GM20000 (cell line): ENCODE results near the gene PROCR.
A peak's percentile ranks its signal among the peaks of the same experiment; 100 is the strongest.

Source experiments
- DNase-seq: peaks from one replicate; pipeline ENCODE4 v3.0.0; 2012; ENCODE audit warnings: low spot score
- TF ChIP-seq, protein P1 (sequence below): IDR thresholded peaks from 2 replicates; pipeline ENCODE4 v1.5.1; 2012; ENCODE audit warnings: mild to moderate bottlenecking, control low read depth; ENCODE audit errors: extremely low read depth, missing control alignments

Gene PROCR

DNA sequence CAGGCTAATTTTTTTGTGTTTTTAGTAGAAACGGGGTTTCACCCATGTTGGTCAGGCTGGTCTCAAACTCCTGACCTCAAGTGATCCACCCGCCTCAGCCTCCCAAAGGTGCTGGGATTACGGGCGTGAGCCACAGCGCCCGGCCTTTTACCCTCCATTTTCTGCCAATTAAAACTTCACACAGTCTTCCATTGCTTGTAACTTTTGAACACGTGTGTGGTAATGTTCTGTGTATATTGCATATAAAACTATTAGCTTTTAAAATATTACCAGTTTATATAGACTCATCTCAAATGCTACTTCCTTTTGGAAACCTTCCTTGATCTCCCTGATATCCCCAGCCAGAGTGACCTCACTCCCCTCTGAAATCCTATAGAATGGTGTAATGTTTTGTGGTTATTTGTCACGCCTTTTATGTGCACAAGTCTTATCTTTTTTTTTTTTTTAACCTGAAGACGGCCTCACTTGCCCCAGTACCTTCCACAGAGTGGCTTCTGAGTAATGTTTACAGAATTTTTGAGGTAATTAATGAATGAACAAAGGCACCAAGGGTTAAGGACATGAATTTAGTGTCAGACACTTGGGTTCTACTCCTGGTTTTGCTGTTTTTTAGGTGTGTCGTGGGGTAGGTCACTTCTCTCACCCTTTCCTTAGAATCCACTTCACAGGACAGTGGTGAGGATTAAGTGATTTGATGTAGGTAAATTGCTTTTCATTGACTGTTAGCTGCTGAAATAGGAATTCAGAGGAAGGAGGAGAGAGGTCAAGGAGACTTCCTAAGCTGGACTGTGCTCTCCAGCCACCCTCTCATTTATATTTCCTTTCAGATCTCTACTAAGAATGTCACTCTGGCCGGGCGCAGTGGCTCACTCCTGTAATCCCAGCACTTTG lies 43.4 kb downstream of the PROCR start:
- DNase-seq: no peak
- TF ChIP-seq, protein P1, sequence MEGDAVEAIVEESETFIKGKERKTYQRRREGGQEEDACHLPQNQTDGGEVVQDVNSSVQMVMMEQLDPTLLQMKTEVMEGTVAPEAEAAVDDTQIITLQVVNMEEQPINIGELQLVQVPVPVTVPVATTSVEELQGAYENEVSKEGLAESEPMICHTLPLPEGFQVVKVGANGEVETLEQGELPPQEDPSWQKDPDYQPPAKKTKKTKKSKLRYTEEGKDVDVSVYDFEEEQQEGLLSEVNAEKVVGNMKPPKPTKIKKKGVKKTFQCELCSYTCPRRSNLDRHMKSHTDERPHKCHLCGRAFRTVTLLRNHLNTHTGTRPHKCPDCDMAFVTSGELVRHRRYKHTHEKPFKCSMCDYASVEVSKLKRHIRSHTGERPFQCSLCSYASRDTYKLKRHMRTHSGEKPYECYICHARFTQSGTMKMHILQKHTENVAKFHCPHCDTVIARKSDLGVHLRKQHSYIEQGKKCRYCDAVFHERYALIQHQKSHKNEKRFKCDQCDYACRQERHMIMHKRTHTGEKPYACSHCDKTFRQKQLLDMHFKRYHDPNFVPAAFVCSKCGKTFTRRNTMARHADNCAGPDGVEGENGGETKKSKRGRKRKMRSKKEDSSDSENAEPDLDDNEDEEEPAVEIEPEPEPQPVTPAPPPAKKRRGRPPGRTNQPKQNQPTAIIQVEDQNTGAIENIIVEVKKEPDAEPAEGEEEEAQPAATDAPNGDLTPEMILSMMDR: no peak

DNA sequence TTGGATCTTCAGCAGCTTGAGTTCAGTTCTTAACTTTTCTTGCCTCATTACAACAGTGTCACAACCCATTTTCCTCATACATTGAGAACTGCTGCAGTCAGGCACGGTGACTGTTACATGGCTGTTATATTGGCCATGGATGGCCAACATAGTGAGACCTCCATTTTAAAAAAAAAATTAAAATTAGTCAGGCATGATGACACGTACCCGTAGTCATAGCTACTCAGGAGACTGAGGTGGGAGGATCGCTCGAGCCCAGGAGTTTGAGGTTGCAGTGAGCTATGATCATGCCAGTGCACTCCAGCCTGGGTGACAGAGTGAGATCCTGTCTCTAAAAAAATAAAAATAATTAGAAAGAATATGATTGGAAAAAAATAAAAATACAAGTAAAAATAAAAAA lies 44.7 kb downstream of the PROCR start:
- TF ChIP-seq, protein P1: no peak
- DNase-seq: no peak

DNA sequence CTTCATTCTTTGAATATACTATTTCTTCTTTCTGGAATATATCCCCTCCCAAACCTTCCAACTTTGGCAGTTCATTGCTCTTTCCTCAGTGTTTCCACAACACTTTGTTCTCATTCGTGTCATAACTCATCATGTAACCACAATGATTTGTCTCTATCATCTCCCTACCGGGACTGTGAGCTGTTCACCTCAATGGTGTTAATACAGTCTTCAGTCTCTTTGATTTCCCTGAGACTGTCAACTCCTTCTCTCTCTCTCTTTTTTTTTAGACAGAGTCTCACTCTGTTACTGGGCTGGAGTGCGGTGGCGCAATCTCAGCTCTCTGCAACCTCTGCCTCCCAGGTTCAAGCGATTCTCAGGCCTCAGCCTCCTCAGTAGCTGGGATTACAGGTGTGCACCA lies 52.1 kb downstream of the PROCR start:
- TF ChIP-seq, protein P1: no peak
- DNase-seq: no peak

DNA sequence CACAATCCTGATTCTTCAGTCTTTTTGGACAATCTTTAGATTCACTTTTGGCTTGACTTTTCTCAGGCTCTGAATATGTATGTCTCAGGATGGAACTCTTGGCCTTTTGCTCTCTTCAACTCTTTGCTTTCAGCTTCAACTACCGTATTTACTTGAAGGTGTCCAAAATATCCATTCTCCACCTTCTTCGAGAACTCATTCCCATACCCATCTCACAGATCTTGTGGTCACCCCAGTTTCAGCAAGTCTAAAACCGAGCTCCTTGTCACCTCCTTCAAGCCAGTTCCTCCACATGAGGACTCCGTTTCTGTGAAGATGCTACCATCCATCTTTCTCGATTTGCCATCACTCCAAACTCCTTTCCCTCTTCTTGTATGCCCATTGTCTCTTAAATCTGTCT lies 52.7 kb downstream of the PROCR start:
- DNase-seq: no peak
- TF ChIP-seq, protein P1: no peak

DNA sequence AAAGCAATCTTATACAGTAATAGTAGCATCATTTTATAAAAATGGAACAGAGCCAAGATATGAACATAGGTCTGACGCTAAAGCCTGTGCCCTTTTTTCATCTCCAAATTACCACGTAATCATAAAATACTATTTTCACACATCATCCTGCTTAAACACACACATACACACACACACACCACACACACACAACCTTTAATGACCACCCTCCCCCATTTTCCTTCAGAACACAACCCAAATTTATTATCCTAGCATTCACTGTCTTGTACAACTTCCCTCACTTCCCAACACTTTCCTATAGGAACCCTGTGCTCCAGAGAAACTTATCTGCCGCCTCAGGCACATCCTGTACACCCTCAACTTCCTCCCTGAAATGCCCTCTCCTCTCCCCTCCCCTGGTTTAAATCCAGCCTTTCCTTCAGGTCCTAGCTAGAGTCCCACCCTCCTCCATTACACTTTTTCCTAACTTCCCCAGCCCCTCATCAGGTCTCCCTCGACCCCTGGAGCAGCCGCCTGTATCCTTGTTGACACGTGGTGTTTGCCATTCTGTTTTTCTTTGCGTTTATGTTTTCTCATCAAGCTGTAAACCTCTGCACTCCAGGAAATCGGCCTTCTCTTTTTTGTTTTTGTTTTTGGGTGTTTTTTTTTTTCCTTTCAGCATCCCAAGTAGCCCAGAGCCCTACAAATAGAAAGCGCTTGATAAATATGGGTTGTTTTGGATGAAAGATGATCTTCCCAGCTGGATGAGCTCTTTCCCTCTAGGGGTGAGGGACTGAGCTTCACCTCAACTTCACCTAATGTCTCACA lies 53.6 kb downstream of the PROCR start:
- TF ChIP-seq, protein P1: no peak
- no peak for DNase-seq

DNA sequence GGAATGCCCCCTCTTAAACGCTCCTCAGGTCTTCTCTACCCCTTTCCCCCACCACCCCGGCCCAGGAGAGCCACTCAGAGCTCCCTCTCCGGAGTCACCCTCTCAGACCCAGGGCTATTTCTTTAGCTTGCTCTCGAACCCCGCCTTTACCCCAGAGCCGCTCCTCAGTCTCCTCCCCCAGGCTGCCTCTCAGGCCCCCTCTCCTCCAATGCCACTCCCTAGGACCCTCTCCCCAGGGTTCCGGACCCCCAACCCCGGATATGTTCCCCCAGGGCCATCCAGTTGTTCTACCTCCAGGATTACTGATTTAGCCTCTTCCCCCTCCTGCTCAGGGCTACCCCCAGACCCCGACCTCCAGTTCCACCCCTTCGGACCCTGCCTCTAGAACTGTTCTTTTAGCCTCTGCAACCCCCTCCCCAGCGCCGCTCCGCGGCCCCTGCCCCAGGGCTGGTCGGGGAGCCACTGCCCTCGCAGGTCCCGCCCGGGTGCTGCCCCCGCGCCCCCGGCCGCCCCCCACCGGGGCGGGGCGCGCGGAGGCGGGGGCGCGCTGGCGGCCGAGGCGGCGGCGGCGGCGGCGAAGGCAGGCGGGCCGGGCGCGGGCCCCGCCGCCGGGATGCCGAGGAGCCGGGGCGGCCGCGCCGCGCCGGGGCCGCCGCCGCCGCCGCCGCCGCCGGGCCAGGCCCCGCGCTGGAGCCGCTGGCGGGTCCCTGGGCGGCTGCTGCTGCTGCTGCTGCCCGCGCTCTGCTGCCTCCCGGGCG lies 54.4 kb downstream of the PROCR start, which contains the start of gene MMP24:
Gene MMP24, plus strand, starts transcription at position 565 of the 758 bp plus-strand sequence. Its CDS starts 49 bp downstream, at position 614.
- DNase-seq: peak; percentile 53
- TF ChIP-seq, protein P1: no peak
